Calu3 (cell line): ENCODE measurements around the gene PITPNM1. TPM values are rescaled to one million over a fixed set of nuclear protein-coding genes. Genes with fewer than 3 reads are reported as not detected.
"Not testable (repeated sequence)": the region's sequence is repeated elsewhere in the genome, so short reads cannot be mapped to it uniquely, and the experiment has no call there.

Source experiments
- BruUV-seq: library from RNA; stranded (reverse); fragments of 400-500 nt; replicated peaks from 2 replicates; lab custom pipeline; 2021; lab: Mats Ljungman, UMichigan
- CTCF ChIA-PET: fragments of 300-600 bp; sonication (Branson Sonifier 250); formaldehyde crosslinking; loops from one replicate; lab custom pipeline; 2022; ENCODE audit warnings: antibody characterized with exemption; lab: Charles Lee
- DNase-seq: peaks from one replicate; pipeline ENCODE4 v3.0.0; 2022
- H3K27ac Mint-ChIP-seq: one replicate; pipeline ENCODE4 v1.8.0; 2022; ENCODE audit warnings: mixed read lengths; ENCODE audit not compliant: unreplicated experiment
- H3K27me3 Mint-ChIP-seq: one replicate; pipeline ENCODE4 v1.8.0; 2022; ENCODE audit warnings: mixed read lengths; ENCODE audit not compliant: unreplicated experiment
- H3K36me3 Mint-ChIP-seq: one replicate; pipeline ENCODE4 v1.8.0; 2022; ENCODE audit warnings: mild to moderate bottlenecking, moderate library complexity, mixed read lengths; ENCODE audit not compliant: insufficient read depth, unreplicated experiment
- H3K4me1 Mint-ChIP-seq: one replicate; pipeline ENCODE4 v1.8.0; 2022; ENCODE audit warnings: mild to moderate bottlenecking, low read depth, mixed read lengths; ENCODE audit not compliant: unreplicated experiment
- H3K4me3 Mint-ChIP-seq: one replicate; pipeline ENCODE4 v1.8.0; 2022; ENCODE audit warnings: mild to moderate bottlenecking, low read depth, moderate library complexity, mixed read lengths; ENCODE audit not compliant: unreplicated experiment
- H3K9me3 Mint-ChIP-seq: one replicate; pipeline ENCODE4 v1.8.0; 2022; ENCODE audit warnings: low read depth, mixed read lengths; ENCODE audit not compliant: unreplicated experiment
- intact Hi-C: fragments of 100-400 bp; cut with micrococcal nuclease; formaldehyde crosslinking; loops from one replicate; pipeline ENCODE4 v1.10.0; 2022; ENCODE audit not compliant: unreplicated experiment
- total RNA-seq: library from RNA; stranded (reverse); gene quantifications from 2 replicates; pipeline ENCODE4 v1.2.3, GENCODE V29; 2022
- TF ChIP-seq, protein P1 (sequence below): fragments of 200-600 bp; IDR thresholded peaks from one replicate; pipeline ENCODE4 v1.8.0; 2022; ENCODE audit warnings: antibody characterized with exemption; ENCODE audit not compliant: unreplicated experiment

The PITPNM1 gene
- total RNA-seq, 1 experiment from 2014 or later, result 70.5 TPM

DNA sequence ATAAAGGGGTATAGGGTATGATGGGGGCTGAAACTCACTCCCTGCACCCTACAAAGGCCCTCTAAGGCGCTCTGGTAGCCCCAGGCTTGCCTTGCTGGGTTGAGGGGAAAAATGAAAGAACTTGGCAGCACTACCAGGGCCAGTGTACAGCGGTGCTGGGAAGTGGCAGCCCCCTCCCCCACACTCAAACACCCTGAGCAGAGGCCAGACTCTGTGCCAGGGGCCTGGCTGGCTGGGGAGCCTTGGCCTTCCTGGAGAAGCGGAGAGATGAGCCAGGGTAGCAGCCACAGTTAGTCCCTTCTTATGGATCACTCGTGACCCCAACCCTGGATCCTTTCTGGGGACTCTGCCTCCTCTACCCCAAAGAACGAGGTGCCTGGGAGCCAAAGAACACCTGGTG is 38.8 kb downstream of the PITPNM1 start:
- no peaks in the 10 kb centered on the region for H3K27me3 Mint-ChIP-seq
- peaks cover 55% of the 10 kb centered on the region for H3K36me3 Mint-ChIP-seq
- BruUV-seq, result no TSS peak
- TF ChIP-seq, protein P1, sequence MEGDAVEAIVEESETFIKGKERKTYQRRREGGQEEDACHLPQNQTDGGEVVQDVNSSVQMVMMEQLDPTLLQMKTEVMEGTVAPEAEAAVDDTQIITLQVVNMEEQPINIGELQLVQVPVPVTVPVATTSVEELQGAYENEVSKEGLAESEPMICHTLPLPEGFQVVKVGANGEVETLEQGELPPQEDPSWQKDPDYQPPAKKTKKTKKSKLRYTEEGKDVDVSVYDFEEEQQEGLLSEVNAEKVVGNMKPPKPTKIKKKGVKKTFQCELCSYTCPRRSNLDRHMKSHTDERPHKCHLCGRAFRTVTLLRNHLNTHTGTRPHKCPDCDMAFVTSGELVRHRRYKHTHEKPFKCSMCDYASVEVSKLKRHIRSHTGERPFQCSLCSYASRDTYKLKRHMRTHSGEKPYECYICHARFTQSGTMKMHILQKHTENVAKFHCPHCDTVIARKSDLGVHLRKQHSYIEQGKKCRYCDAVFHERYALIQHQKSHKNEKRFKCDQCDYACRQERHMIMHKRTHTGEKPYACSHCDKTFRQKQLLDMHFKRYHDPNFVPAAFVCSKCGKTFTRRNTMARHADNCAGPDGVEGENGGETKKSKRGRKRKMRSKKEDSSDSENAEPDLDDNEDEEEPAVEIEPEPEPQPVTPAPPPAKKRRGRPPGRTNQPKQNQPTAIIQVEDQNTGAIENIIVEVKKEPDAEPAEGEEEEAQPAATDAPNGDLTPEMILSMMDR, result no peak
- no peak overlapping the region for H3K27ac Mint-ChIP-seq
- DNase-seq, result no peak
- H3K9me3 Mint-ChIP-seq, result no peaks in the 10 kb centered on the region
- H3K4me3 Mint-ChIP-seq, result no peak overlapping the region
- CTCF ChIA-PET, result no interaction called here
- H3K4me1 Mint-ChIP-seq, result peaks cover 39% of the 10 kb centered on the region
- intact Hi-C loops, result no loop called here

DNA sequence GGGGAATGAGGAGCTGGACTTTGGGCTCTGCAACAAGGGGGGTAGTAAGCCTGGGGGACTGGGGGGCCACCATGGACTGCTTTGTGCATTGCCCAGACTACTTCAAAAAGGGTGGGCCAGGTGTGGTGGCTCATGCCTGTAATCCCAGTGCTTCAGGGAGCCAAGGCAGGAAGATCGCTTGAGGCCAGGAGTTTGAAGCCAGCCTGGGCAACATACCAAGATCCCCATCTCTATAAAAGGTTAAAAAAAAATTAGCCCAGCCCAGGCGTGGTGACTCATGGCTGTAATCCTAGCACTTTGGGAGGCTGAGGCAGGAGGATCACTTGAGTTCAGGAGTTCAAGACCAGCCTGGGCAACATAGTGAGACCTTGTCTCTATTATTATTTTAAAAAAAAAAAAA is 39.6 kb downstream of the PITPNM1 start:
- H3K9me3 Mint-ChIP-seq, BruUV-seq, DNase-seq, H3K27me3 Mint-ChIP-seq, intact Hi-C loops: not testable (repeated sequence)
- Mint-ChIP-seq H3K4me3 (peak overlapping the region; percentile 94), H3K27ac (peak overlapping the region; percentile 91), H3K36me3 (peaks cover 63% of the 10 kb centered on the region), H3K4me1 (peaks cover 35% of the 10 kb centered on the region)
- CTCF ChIA-PET, result interaction anchor here (0.6 to 1.0 kb wide), 2 partner anchors 14 to 16 kb away, joined by 4 to 8 read pairs; partner anchors contain the start of gene GPR152

DNA sequence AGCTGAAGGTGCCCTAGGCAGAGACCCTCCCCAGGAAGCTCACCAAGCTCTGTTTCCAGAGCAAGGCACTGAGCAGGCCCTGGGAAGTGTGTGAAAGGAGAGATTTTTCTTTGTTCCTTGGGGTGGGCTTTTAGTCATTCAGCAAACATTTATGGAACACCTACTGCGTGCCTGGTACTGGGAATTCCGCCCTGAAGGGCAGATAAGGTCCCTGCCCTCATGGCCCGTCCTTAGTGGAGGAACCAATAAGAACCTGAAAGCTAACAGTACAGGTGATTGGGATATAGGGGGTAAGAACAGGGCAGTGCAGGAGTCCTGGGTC is 40.0 kb downstream of the PITPNM1 start:
- H3K4me1 Mint-ChIP-seq, result peaks cover 35% of the 10 kb centered on the region
- peak overlapping the region; percentile 94 for H3K4me3 Mint-ChIP-seq
- H3K36me3 Mint-ChIP-seq, result peaks cover 63% of the 10 kb centered on the region
- TF ChIP-seq, protein P1, result no peak
- no peaks in the 10 kb centered on the region for H3K27me3 Mint-ChIP-seq
- no peaks in the 10 kb centered on the region for H3K9me3 Mint-ChIP-seq
- TSS peak; percentile 69 for BruUV-seq
- DNase-seq, result no peak
- intact Hi-C loops, result no loop called here
- CTCF ChIA-PET, result interaction anchor here (0.6 to 1.0 kb wide), 3 partner anchors 13 to 17 kb away, joined by 4 to 8 read pairs (median 6); partner anchors contain the start of gene GPR152
- peak overlapping the region; percentile 91 for H3K27ac Mint-ChIP-seq

DNA sequence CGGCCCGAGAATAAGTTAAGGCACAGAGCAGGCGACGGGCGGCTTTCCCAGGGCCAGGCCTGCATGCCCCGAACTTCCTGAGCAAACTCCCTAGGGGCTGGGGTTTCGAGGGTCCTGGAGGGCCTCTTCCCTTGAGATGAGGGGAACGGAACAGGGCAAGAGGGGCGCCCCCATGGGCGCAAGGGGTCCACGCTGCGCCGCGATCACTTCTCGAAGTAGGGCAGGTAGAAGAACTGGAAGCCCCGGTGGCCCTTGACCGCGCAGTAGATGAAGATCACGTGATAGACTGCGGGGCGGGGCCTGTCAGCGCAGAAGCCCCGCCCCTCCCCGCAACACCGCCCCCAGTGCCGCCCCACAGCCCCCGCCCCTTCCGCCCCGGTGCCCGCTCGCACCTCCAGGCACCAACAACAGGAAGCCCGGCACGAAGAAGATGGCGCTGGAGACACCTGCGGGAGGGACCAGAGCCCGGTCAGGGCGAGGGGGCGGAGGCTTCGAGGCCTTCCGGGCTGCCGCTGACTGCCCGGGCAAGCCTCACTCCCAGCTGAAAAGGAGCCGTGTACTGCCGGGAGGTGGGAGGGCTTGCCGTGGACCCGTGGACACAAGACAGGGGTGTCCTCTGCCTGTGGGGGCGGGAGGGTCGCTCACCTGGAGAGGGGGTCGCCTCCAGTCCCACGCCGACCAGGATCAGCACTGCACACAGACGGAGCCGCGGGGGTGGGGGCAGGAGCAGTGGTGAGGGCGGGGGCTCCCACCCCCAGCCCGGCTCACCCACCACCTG is 40.6 kb downstream of the PITPNM1 start:
- TF ChIP-seq, protein P1, result no peak
- Mint-ChIP-seq H3K4me1 (peaks cover 35% of the 10 kb centered on the region), H3K9me3 (no peaks in the 10 kb centered on the region), H3K27ac (peak overlapping the region; percentile 91), H3K36me3 (peaks cover 66% of the 10 kb centered on the region), H3K4me3 (peak overlapping the region; percentile 94), H3K27me3 (no peaks in the 10 kb centered on the region)
- DNase-seq, result peak; percentile 95
- BruUV-seq, result no TSS peak
- intact Hi-C loops, result no loop called here
- CTCF ChIA-PET, result interaction anchor here (0.7 to 1.0 kb wide), 2 partner anchors 13 to 14 kb away, joined by 6 to 8 read pairs; partner anchors contain the start of gene GPR152
